Right ventricle myocardium superior (tissue), 1 donor: ENCODE data around the gene NUDT2. TPM values are rescaled to one million over a fixed set of nuclear protein-coding genes. Genes with fewer than 3 reads are reported as not detected.
"Not testable (repeated sequence)": the region's sequence is repeated elsewhere in the genome, so short reads cannot be mapped to it uniquely, and the experiment has no call there.

Experiments
- ATAC-seq: fragments of 200-7000 bp; cut with Tn5 transposase; one replicate; pipeline ENCODE4 v1.9.1; 2020; ENCODE audit warnings: mild to moderate bottlenecking; ENCODE audit not compliant: poor library complexity
- DNase-seq: peaks from one replicate; pipeline ENCODE4 v3.0.0-alpha.2; 2020
- intact Hi-C: fragments of 100-400 bp; cut with DNase I; formaldehyde crosslinking; loops from one replicate; pipeline ENCODE4 v1.11.2; 2022
- long read RNA-seq: library from polyadenylated mRNA; unstranded; transcript quantifications from one replicate; pipeline ENCODE4 v2.0.0, GENCODE V29; 2021
- total RNA-seq: library from RNA; stranded (reverse); fragmentation: NEBNext Ultra II Directional; extraction: Animal tissue kit (Norgen Biotek cat#: 25700); gene quantifications from one replicate; pipeline ENCODE4 v1.2.1, GENCODE V29; 2021
- donor health status: DM: no; HTN: yes; CAD: no; lungs with severe emphysema.

NUDT2 gene
- total RNA-seq = 17.7 TPM
- long read RNA-seq, transcript NUDT2-201 (4 exons, 960 nt) = major isoform, 9 of 15 reads
- long read RNA-seq, partial matches to known transcripts = 3 of 15 reads
- long read RNA-seq, other reads (novel, unspliced or antisense) = 2 of 15 reads

- intact Hi-C loops = no loop called here
- ATAC-seq (peak; percentile 97), DNase-seq (peak; percentile 96)
These were observed at the start of gene NUDT2, which contains the start of gene KIF24 for GRCh38 chr9:34328987-34329832. TSS of gene NUDT2 (plus strand) at chr9:34329569. CDS start at chr9:34339040, 9,471 bp downstream. TSS of gene KIF24 (minus strand) at chr9:34329268. CDS start at chr9:34311346, 17,922 bp downstream.

- intact Hi-C loops = no loop called here
- DNase-seq = no peak
- ATAC-seq = no peak
These were observed 47.3 kb upstream of the NUDT2 start for GRCh38 chr9:34282096-34282495.

- intact Hi-C loops = no loop called here
- DNase-seq (no peak), ATAC-seq (no peak)
These were observed 40.2 kb upstream of the NUDT2 start for GRCh38 chr9:34289159-34289558.

- DNase-seq = no peak
- ATAC-seq = no peak
- intact Hi-C loops = no loop called here
These were observed 38.3 kb upstream of the NUDT2 start for GRCh38 chr9:34291023-34291422.

- no peak for ATAC-seq
- no peak for DNase-seq
- intact Hi-C loops = no loop called here
These were observed 37.9 kb upstream of the NUDT2 start for GRCh38 chr9:34291423-34291822.

- ATAC-seq = no peak
- no peak for DNase-seq
- intact Hi-C loops = no loop called here
These were observed 36.8 kb upstream of the NUDT2 start for GRCh38 chr9:34292552-34292951.

- ATAC-seq = not testable (repeated sequence)
These were observed 28.3 kb upstream of the NUDT2 start for GRCh38 chr9:34301064-34301463.

GRCh38 chr9:34308316-34308715 is 21.1 kb upstream of the NUDT2 start:
- ATAC-seq, DNase-seq, intact Hi-C loops: not testable (repeated sequence)

More at GRCh38 chr9:34301064-34301463, 28.3 kb upstream of the NUDT2 start:
- intact Hi-C loops, DNase-seq: not testable (repeated sequence)

GRCh38 chr9:34310215-34310614 is 19.2 kb upstream of the NUDT2 start:
- intact Hi-C loops = no loop called here
- DNase-seq = no peak
- ATAC-seq = no peak

- ATAC-seq = no peak
- intact Hi-C loops = no loop called here
- no peak for DNase-seq
These were observed 17.7 kb upstream of the NUDT2 start for GRCh38 chr9:34311499-34312185.

- intact Hi-C loops = no loop called here
- DNase-seq = no peak
- ATAC-seq = no peak
These were observed 11.9 kb upstream of the NUDT2 start for GRCh38 chr9:34317436-34317835.

GRCh38 chr9:34318163-34318790 is 11.1 kb upstream of the NUDT2 start:
- ATAC-seq (no peak), DNase-seq (no peak)
- intact Hi-C loops = no loop called here

GRCh38 chr9:34321451-34321850 is 7.9 kb upstream of the NUDT2 start:
- intact Hi-C loops = no loop called here
- no peak for ATAC-seq
- DNase-seq = no peak

GRCh38 chr9:34322899-34323591 is 6.3 kb upstream of the NUDT2 start:
- no peak for ATAC-seq
- intact Hi-C loops = no loop called here

GRCh38 chr9:34326690-34327089 is 2.7 kb upstream of the NUDT2 start:
- ATAC-seq (no peak), DNase-seq (no peak)
- intact Hi-C loops = no loop called here

More at GRCh38 chr9:34322899-34323591, 6.3 kb upstream of the NUDT2 start:
- DNase-seq = no peak

- DNase-seq (no peak), ATAC-seq (no peak)
- intact Hi-C loops = no loop called here
These were observed 826 bp upstream of the NUDT2 start for GRCh38 chr9:34328500-34328986.

GRCh38 chr9:34331196-34331595 is 1.8 kb downstream of the NUDT2 start:
- no peak for ATAC-seq
- no peak for DNase-seq
- intact Hi-C loops = loop anchor here (10.0 kb wide), 1 partner anchor 274 kb away; no protein-coding TSS in a partner anchor
